H1 (cell line): ENCODE measurements around the gene ADAMTS13. TPM values are rescaled to one million over a fixed set of nuclear protein-coding genes. Genes with fewer than 3 reads are reported as not detected.

Experiments used
- CTCF ChIA-PET: fragments of 300-600 bp; sonication (Branson Sonifier 250); formaldehyde crosslinking; loops from one replicate; lab custom pipeline; 2021; ENCODE audit not compliant: partially characterized antibody; lab: Charles Lee
- POLR2A ChIA-PET: fragments of 300-600 bp; sonication (Branson Sonifier 250); formaldehyde crosslinking; loops from one replicate; lab custom pipeline; 2021; ENCODE audit warnings: inconsistent platforms; ENCODE audit not compliant: partially characterized antibody; lab: Charles Lee
- DNase-seq, 2 experiments: peaks; one replicate each; pipeline versions ENCODE4 v3.0.0 to v3.0.0-alpha.2; 2010 to 2022; ENCODE audit warnings: low spot score in 2 of 2, low read depth in 1 of 2, mixed read lengths in 1 of 2
- FAIRE-seq: peaks from 2 replicates; lab custom pipeline; 2011; peaks lifted over from hg19 to GRCh38; lab: Jason Lieb, UNC
- H2AFZ ChIP-seq: 2 replicates; pipeline ENCODE4 v1.8.1; 2012; ENCODE audit warnings: low read length, inconsistent platforms
- H2AK5ac ChIP-seq: 2 replicates; pipeline ENCODE4 v1.6.1; 2013; ENCODE audit warnings: low read depth, low read length
- H2BK120ac ChIP-seq: replicated peaks from 2 replicates; pipeline ENCODE3; 2013; ENCODE audit warnings: low read depth, low read length, inconsistent platforms
- H2BK12ac ChIP-seq: 2 replicates; pipeline ENCODE4 v1.6.1; 2013; ENCODE audit warnings: low read depth, low read length
- H2BK15ac ChIP-seq: 2 replicates; pipeline ENCODE4 v1.6.1; 2013; ENCODE audit warnings: low read length
- H2BK20ac ChIP-seq: 2 replicates; pipeline ENCODE4 v1.6.1; 2013; ENCODE audit warnings: low read length
- H2BK5ac ChIP-seq: 2 replicates; pipeline ENCODE4 v1.6.1; 2013; ENCODE audit warnings: low read depth, low read length
- H3K14ac ChIP-seq: 2 replicates; pipeline ENCODE4 v1.6.1; 2013; ENCODE audit warnings: inconsistent platforms; ENCODE audit not compliant: insufficient read length
- H3K18ac ChIP-seq: 2 replicates; pipeline ENCODE4 v1.6.1; 2013; ENCODE audit warnings: low read length; ENCODE audit errors: extremely low read depth
- H3K23ac ChIP-seq: 2 replicates; pipeline ENCODE4 v1.6.1; 2013; ENCODE audit warnings: inconsistent platforms; ENCODE audit not compliant: insufficient read length
- H3K23me2 ChIP-seq: 2 replicates; pipeline ENCODE4 v1.6.1; 2013; ENCODE audit warnings: low read depth, low read length
- H3K27ac ChIP-seq: 2 replicates; pipeline ENCODE4 v1.6.1; 2011; ENCODE audit warnings: low read depth, low read length, inconsistent platforms
- H3K27me3 ChIP-seq, 4 experiments: replicated peaks in 1 of 4; 1 replicate in 1 of 4; 2 replicates in 3 of 4; pipeline versions ENCODE4 v1.6.1 to v1.8.1; 2011 to 2013; ENCODE audit warnings: low read length in 3 of 4, mild to moderate bottlenecking in 3 of 4, inconsistent platforms in 2 of 4, mixed read lengths in 2 of 4, moderate library complexity in 1 of 4; ENCODE audit not compliant: control insufficient read depth in 3 of 4, insufficient read depth in 3 of 4; ENCODE audit errors: extremely low read depth in 1 of 4
- H3K36me3 ChIP-seq, 4 experiments: 2 replicates each; pipeline versions ENCODE4 v1.6.1 to v1.8.1; 2011 to 2013; ENCODE audit warnings: mild to moderate bottlenecking in 4 of 4, low read length in 3 of 4, moderate library complexity in 2 of 4, control low read depth in 1 of 4, inconsistent platforms in 1 of 4; ENCODE audit not compliant: insufficient read depth in 4 of 4, control insufficient read depth in 2 of 4
- H3K4ac ChIP-seq: replicated peaks from 2 replicates; pipeline ENCODE3; 2013; ENCODE audit warnings: low read length, low read depth, mixed read lengths, inconsistent platforms; ENCODE audit not compliant: insufficient read length
- H3K4me1 ChIP-seq, 4 experiments: replicated peaks in 1 of 4; 1 replicate in 1 of 4; 2 replicates in 3 of 4; pipeline versions ENCODE4 v1.6.1 to v1.8.1; 2011 to 2013; ENCODE audit warnings: low read length in 3 of 4, inconsistent platforms in 2 of 4, mixed read lengths in 1 of 4; ENCODE audit not compliant: insufficient read depth in 4 of 4, control insufficient read depth in 3 of 4
- H3K4me2 ChIP-seq, 2 experiments: 2 replicates each; pipeline versions ENCODE4 v1.6.1 to v1.8.1; 2011 to 2013; ENCODE audit warnings: low read depth in 2 of 2, low read length in 2 of 2, control low read depth in 1 of 2, inconsistent platforms in 1 of 2, mild to moderate bottlenecking in 1 of 2; ENCODE audit not compliant: insufficient read depth in 1 of 2
- H3K4me3 ChIP-seq, 4 experiments: fragments of 200-600, 300-600 bp in 1 of 4; sonication (generic), shearing (Covaris generic), sonication (Bioruptor Twin) in 1 of 4; 2 replicates each; pipeline versions ENCODE4 v1.5.1 to v1.8.1; 2011 to 2016; ENCODE audit warnings: low read length in 4 of 4, low read depth in 3 of 4, control low read depth in 2 of 4, inconsistent platforms in 2 of 4, mild to moderate bottlenecking in 2 of 4, mixed read lengths in 1 of 4, moderate library complexity in 1 of 4; ENCODE audit not compliant: insufficient read depth in 2 of 4; ENCODE audit errors: extremely low read depth in 1 of 4
- H3K56ac ChIP-seq: replicated peaks from 2 replicates; pipeline ENCODE3; 2013; ENCODE audit warnings: low read depth, mild to moderate bottlenecking, mixed read lengths, low read length, inconsistent platforms; ENCODE audit not compliant: insufficient read length
- H3K79me1 ChIP-seq: 2 replicates; pipeline ENCODE4 v1.6.1; 2013; ENCODE audit warnings: low read depth, low read length, control low read depth
- H3K79me2 ChIP-seq, 2 experiments: 2 replicates each; pipeline versions ENCODE4 v1.6.1 to v1.8.1; 2012 to 2013; ENCODE audit warnings: low read length in 2 of 2, mild to moderate bottlenecking in 2 of 2, inconsistent platforms in 1 of 2; ENCODE audit not compliant: insufficient read depth in 2 of 2, control insufficient read depth in 1 of 2
- H3K9ac ChIP-seq, 4 experiments: replicated peaks in 1 of 4; 1 replicate in 1 of 4; 2 replicates in 3 of 4; pipeline versions ENCODE4 v1.6.1 to v1.8.1; 2011 to 2013; ENCODE audit warnings: low read depth in 3 of 4, low read length in 3 of 4, control low read depth in 2 of 4, mild to moderate bottlenecking in 2 of 4, moderate library complexity in 2 of 4, inconsistent platforms in 1 of 4; ENCODE audit errors: extremely low read depth in 1 of 4
- H3K9me3 ChIP-seq, 2 experiments: 2 replicates each; pipeline versions ENCODE4 v1.6.1 to v1.8.1; 2012 to 2013; ENCODE audit warnings: mild to moderate bottlenecking in 2 of 2, moderate library complexity in 2 of 2, control low read depth in 1 of 2, inconsistent platforms in 1 of 2, low read depth in 1 of 2, low read length in 1 of 2, mixed read lengths in 1 of 2; ENCODE audit not compliant: insufficient read depth in 2 of 2
- H4K20me1 ChIP-seq, 2 experiments: replicated peaks in 1 of 2; 2 replicates each; pipeline versions ENCODE3 to v1.8.1; 2011 to 2013; ENCODE audit warnings: inconsistent platforms in 2 of 2, low read length in 2 of 2, mild to moderate bottlenecking in 1 of 2; ENCODE audit not compliant: insufficient read depth in 2 of 2, control insufficient read depth in 1 of 2
- H4K5ac ChIP-seq: 2 replicates; pipeline ENCODE4 v1.6.1; 2013; ENCODE audit warnings: low read length, low read depth, mixed read lengths, inconsistent platforms; ENCODE audit not compliant: insufficient read length
- H4K8ac ChIP-seq: 2 replicates; pipeline ENCODE4 v1.8.0; 2013; ENCODE audit warnings: mild to moderate bottlenecking, moderate library complexity, low read length, inconsistent platforms; ENCODE audit not compliant: insufficient read depth; ENCODE audit errors: extremely low read depth
- H4K91ac ChIP-seq: replicated peaks from 2 replicates; pipeline ENCODE3; 2013; ENCODE audit warnings: low read length, mixed read lengths, inconsistent platforms; ENCODE audit not compliant: insufficient read length
- ASH2L ChIP-seq: fragments of 200-600, 300-600 bp; sonication (generic); IDR thresholded peaks from one replicate; pipeline ENCODE4 v1.7.1; 2017; ENCODE audit warnings: low read length
- EGR1 ChIP-seq: IDR thresholded peaks from 2 replicates; pipeline ENCODE4 v1.6.1; 2011; ENCODE audit warnings: low read depth, low read length, borderline replicate concordance
- GTF2F1 ChIP-seq: IDR thresholded peaks from 2 replicates; pipeline ENCODE4 v1.6.1; 2012; ENCODE audit warnings: low read depth, low read length, improper control_type of control experiment, borderline replicate concordance
- KDM4A ChIP-seq: IDR thresholded peaks from one replicate; pipeline ENCODE4 v1.7.1; 2012; ENCODE audit warnings: low read depth, mild to moderate bottlenecking, moderate library complexity, low read length, inconsistent platforms; ENCODE audit not compliant: severe bottlenecking
- NANOG ChIP-seq: IDR thresholded peaks from 2 replicates; pipeline ENCODE4 v1.6.1; 2011; ENCODE audit warnings: low read length, low read depth, mild to moderate bottlenecking, inconsistent platforms; ENCODE audit not compliant: insufficient read depth, poor library complexity, severe bottlenecking
- NRF1 ChIP-seq: IDR thresholded peaks from 2 replicates; pipeline ENCODE4 v1.6.1; 2011; ENCODE audit warnings: mild to moderate bottlenecking, low read depth, low read length, improper control_type of control experiment
- POLR2AphosphoS5 ChIP-seq: IDR thresholded peaks from 2 replicates; pipeline ENCODE4 v1.6.1; 2011; ENCODE audit warnings: low read depth, low read length
- RBBP5 ChIP-seq: IDR thresholded peaks from 2 replicates; pipeline ENCODE4 v1.7.1; 2012; ENCODE audit warnings: low read depth, mild to moderate bottlenecking, inconsistent platforms, low read length, moderate library complexity, borderline replicate concordance
- SIX5 ChIP-seq: IDR thresholded peaks from 2 replicates; pipeline ENCODE4 v1.6.1; 2011; ENCODE audit warnings: mild to moderate bottlenecking, low read depth, low read length
- TAF1 ChIP-seq: IDR thresholded peaks from 2 replicates; pipeline ENCODE4 v1.6.1; 2011; ENCODE audit warnings: mild to moderate bottlenecking, low read depth, low read length
- TBP ChIP-seq: IDR thresholded peaks from 2 replicates; pipeline ENCODE4 v1.6.1; 2011; ENCODE audit warnings: low read depth, low read length, improper control_type of control experiment
- TCF12 ChIP-seq: IDR thresholded peaks from 2 replicates; pipeline ENCODE4 v1.6.1; 2011; ENCODE audit warnings: low read depth, mild to moderate bottlenecking, low read length
- YY1 ChIP-seq: IDR thresholded peaks from 2 replicates; pipeline ENCODE4 v1.6.1; 2011; ENCODE audit warnings: low read depth, mild to moderate bottlenecking, low read length
- ZNF274 ChIP-seq: IDR thresholded peaks from 2 replicates; pipeline ENCODE4 v1.7.0; 2012; ENCODE audit warnings: low read length, borderline replicate concordance; ENCODE audit errors: extremely low read depth
- WGBS, 2 experiments: shearing (Covaris generic) in 1 of 2; methylation state at CpG; one replicate each; pipeline versions ENCODE4 v1.1.6 to v1.1.7; 2013 to 2015; ENCODE audit warnings: low lambda C conversion rate in 2 of 2, mixed read lengths in 2 of 2, inconsistent platforms in 1 of 2, low coverage in 1 of 2, missing lambda C conversion rate in 1 of 2; ENCODE audit not compliant: insufficient replicate concordance in 2 of 2, insufficient coverage in 1 of 2, insufficient read length in 1 of 2; ENCODE audit errors: extremely low coverage in 1 of 2, missing lambda C conversion rate in 1 of 2; 5-methylcytosine and 5-hydroxymethylcytosine counted together
- polyA plus RNA-seq, 7 experiments: library from polyadenylated mRNA; depleted of rRNA in 3 of 7; stranded (reverse) in 5 of 7; unstranded in 2 of 7; fragments of >200 nt in 5 of 7; fragments of 200-250 nt in 2 of 7; gene quantifications; 1 replicate in 5 of 7; 2 replicates in 1 of 7; 4 replicates in 1 of 7; pipeline versions ENCODE4 v1.2.1 to v1.2.3, GENCODE V29; 2011 to 2013; ENCODE audit warnings: missing spikeins in 2 of 7, mixed read lengths in 2 of 7
- total RNA-seq: library from RNA; stranded (reverse); fragmentation: NEBNext Ultra II Directional; extraction: Animal tissue kit (Norgen Biotek cat#: 25700); gene quantifications from 2 replicates; pipeline ENCODE4 v1.2.1, GENCODE V29; 2021

ADAMTS13 gene
- total and polyA plus RNA-seq, 2 of the 8 experiments (the other 6 are each of a cell fraction or from before 2014, with no cell fraction given): 4.4 to 5.8 TPM

- Histone ChIP-seq H3K27ac (no peak overlapping the region), H3K4me2 (peak overlapping the region; percentile 72 to 90), H3K79me1 (no peaks in the 10 kb centered on the region), H3K23ac (no peak overlapping the region), H2AK5ac (no peak overlapping the region), H2BK120ac (no peak overlapping the region), H3K36me3 (no peaks in the 10 kb centered on the region), H2BK15ac (no peak overlapping the region), H3K79me2 (no peaks in the 10 kb centered on the region), H4K8ac (0 out of 2 replicates have a peak overlapping the region, but pooled peaks have one; percentile 0), H2BK20ac (no peak overlapping the region), H2BK12ac (no peak overlapping the region), H3K23me2 (peaks cover 7% of the 10 kb centered on the region; the same call in 1 of the 2 replicates), H3K56ac (no peak overlapping the region), H4K91ac (no peak overlapping the region), H3K9me3 (no peaks in the 10 kb centered on the region), H3K27me3 (peaks cover 0 to 11% (median 4%) of the 10 kb centered on the region in 4 experiments; a peak in 5 of 7 replicates), H3K4me1 (peaks cover 0 to 4% (median under 1%) of the 10 kb centered on the region in 4 experiments; a peak in 3 of 7 replicates), H4K5ac (no peak overlapping the region), H3K4me3 (peak overlapping the region; percentile 39 to 65 (median 44); a peak in 6 of 8 replicates), H2BK5ac (no peak overlapping the region), H4K20me1 (no peaks in the 10 kb centered on the region), H3K18ac (no peak overlapping the region; the same call in 1 of the 2 replicates), H3K9ac (no peak overlapping the region), H3K4ac (no peak overlapping the region), H2AFZ (no peak overlapping the region), H3K14ac (no peak overlapping the region)
- WGBS, 2 experiments: 100% methylated on average over 1 of the region's 1 CpG; no CpG with 5 or more reads in 1 of the 2 experiments
- FAIRE-seq (no peak), DNase-seq (no peak)
- POLR2A ChIA-PET: interaction anchor here (0.8 to 2.2 kb wide), 5 partner anchors 11 to 29 kb away, joined by 3 to 8 read pairs (median 4); partner anchors contain the start of gene CACFD1
- CTCF ChIA-PET: interaction anchor here (0.8 to 4.9 kb wide), 11 partner anchors 14 to 408 kb away, joined by 3 to 35 read pairs (median 3); no protein-coding TSS in a partner anchor
- TF ChIP-seq ASH2L (no peak), ZNF274 (no peak), GTF2F1 (no peak), NANOG (no peak), POLR2AphosphoS5 (no peak), KDM4A (no peak), YY1 (no peak), TCF12 (no peak), EGR1 (no peak), NRF1 (no peak), TAF1 (no peak), TBP (no peak), SIX5 (no peak), RBBP5 (no peak)
Measured at GRCh38 chr9:133430244-133430643, 8.1 kb downstream of the ADAMTS13 start.
